GM23338 (cell line): Measurements from ENCODE around the gene SLK. TPM values are rescaled to one million over a fixed set of nuclear protein-coding genes. Genes with fewer than 3 reads are reported as not detected.

Experiments used
- ATAC-seq: fragments of 200-7000 bp; cut with Tn5 transposase; 3 replicates; pipeline ENCODE4 v1.9.1; 2020
- DNase-seq: peaks from one replicate; pipeline ENCODE4 v3.0.0-alpha.2; 2015; ENCODE audit warnings: low spot score
- H2AFZ ChIP-seq: fragments of 200-600 bp; sonication (generic); 2 replicates; pipeline ENCODE4 v1.8.0; 2016; ENCODE audit warnings: antibody characterized with exemption, mild to moderate bottlenecking, moderate library complexity
- H3F3A ChIP-seq: fragments of 200-600 bp; sonication (generic); replicated peaks from 2 replicates; pipeline ENCODE4 v1.8.0; 2017; ENCODE audit warnings: antibody characterized with exemption, mixed run types, low read depth
- H3K27ac ChIP-seq: fragments of 200-600 bp; sonication (generic); 2 replicates; pipeline ENCODE4 v1.6.1; 2016; ENCODE audit warnings: low read depth
- H3K27me3 ChIP-seq: fragments of 200-600 bp; sonication (generic); 2 replicates; pipeline ENCODE4 v1.8.0; 2016; ENCODE audit warnings: mild to moderate bottlenecking, mixed run types, moderate library complexity; ENCODE audit not compliant: insufficient read depth
- H3K36me3 ChIP-seq: fragments of 200-600 bp; sonication (generic); 2 replicates; pipeline ENCODE4 v1.8.0; 2016; ENCODE audit warnings: mild to moderate bottlenecking; ENCODE audit not compliant: insufficient read depth
- H3K4me1 ChIP-seq: fragments of 200-600 bp; sonication (generic); 2 replicates; pipeline ENCODE4 v1.8.0; 2016; ENCODE audit warnings: mild to moderate bottlenecking, moderate library complexity; ENCODE audit not compliant: insufficient read depth
- H3K4me2 ChIP-seq: fragments of 200-600 bp; sonication (generic); 2 replicates; pipeline ENCODE4 v1.7.1; 2017; ENCODE audit warnings: mixed run types
- H3K4me3 ChIP-seq: fragments of 200-600 bp; sonication (generic); 2 replicates; pipeline ENCODE4 v1.6.1; 2016; ENCODE audit warnings: mixed run types
- H3K79me2 ChIP-seq: fragments of 200-600 bp; sonication (generic); replicated peaks from 2 replicates; pipeline ENCODE4 v1.8.0; 2017; ENCODE audit warnings: mild to moderate bottlenecking; ENCODE audit not compliant: insufficient read depth
- H3K9me2 ChIP-seq: fragments of 200-600 bp; sonication (generic); 2 replicates; pipeline ENCODE4 v1.8.0; 2017; ENCODE audit not compliant: insufficient read depth
- H4K20me1 ChIP-seq: fragments of 200-600 bp; sonication (generic); replicated peaks from 2 replicates; pipeline ENCODE4 v1.8.0; 2017; ENCODE audit warnings: mild to moderate bottlenecking; ENCODE audit not compliant: insufficient read depth
- H3K27ac Mint-ChIP-seq: 2 replicates; pipeline ENCODE4 v1.8.0; 2020; ENCODE audit warnings: inconsistent platforms, mild to moderate bottlenecking, moderate library complexity, mixed read lengths
- H3K27me3 Mint-ChIP-seq: 3 replicates; pipeline ENCODE4 v1.8.0; 2022; ENCODE audit warnings: low read depth, mild to moderate bottlenecking, moderate library complexity, mixed read lengths, inconsistent platforms; ENCODE audit not compliant: insufficient read depth, poor library complexity
- H3K36me3 Mint-ChIP-seq: 3 replicates; pipeline ENCODE4 v1.8.0; 2021; ENCODE audit warnings: low read depth, mild to moderate bottlenecking, inconsistent platforms, moderate library complexity, mixed read lengths
- H3K4me1 Mint-ChIP-seq: 3 replicates; pipeline ENCODE4 v1.8.0; 2020; ENCODE audit warnings: mild to moderate bottlenecking, inconsistent platforms, mixed read lengths
- H3K4me3 Mint-ChIP-seq: 3 replicates; pipeline ENCODE4 v1.8.0; 2021; ENCODE audit warnings: moderate library complexity, mild to moderate bottlenecking, inconsistent platforms, mixed read lengths
- H3K9me3 Mint-ChIP-seq: 3 replicates; pipeline ENCODE4 v1.8.0; 2020; ENCODE audit warnings: moderate library complexity, mild to moderate bottlenecking, inconsistent platforms, mixed read lengths
- CREB1 ChIP-seq: fragments of 250-450 bp; sonication (Bioruptor Pico); IDR thresholded peaks from 2 replicates; pipeline ENCODE4 v1.5.0; 2020; ENCODE audit warnings: low read depth, mild to moderate bottlenecking, moderate library complexity
- CTCF ChIP-seq, 2 experiments: fragments of 200-600 bp in 1 of 2; sonication (generic) in 1 of 2; conservative IDR thresholded peaks; 2 replicates each; pipeline versions ENCODE4 v1.5.1 to v1.6.1; 2016 to 2017; ENCODE audit warnings: antibody characterized with exemption in 2 of 2, low read depth in 2 of 2, mild to moderate bottlenecking in 2 of 2, moderate library complexity in 1 of 2
- EZH2 ChIP-seq: fragments of 200-600 bp; sonication (generic); IDR thresholded peaks from one replicate; pipeline ENCODE4 v1.8.0; 2017; ENCODE audit warnings: antibody characterized with exemption, mild to moderate bottlenecking, low read depth; ENCODE audit not compliant: unreplicated experiment
- EZH2phosphoT487 ChIP-seq: fragments of 200-600 bp; sonication (generic); IDR thresholded peaks from one replicate; pipeline ENCODE4 v1.8.1; 2018; ENCODE audit warnings: antibody characterized with exemption; ENCODE audit not compliant: unreplicated experiment
- JUNB ChIP-seq: IDR thresholded peaks from one replicate; pipeline ENCODE4 v1.6.1; 2016; ENCODE audit warnings: antibody characterized with exemption; ENCODE audit not compliant: unreplicated experiment
- POLR2AphosphoS5 ChIP-seq: IDR thresholded peaks from 2 replicates; pipeline ENCODE4 v1.6.1; 2016; ENCODE audit warnings: antibody characterized with exemption, low read depth
- REST ChIP-seq: IDR thresholded peaks from one replicate; pipeline ENCODE4 v1.6.1; 2018; ENCODE audit warnings: antibody characterized with exemption; ENCODE audit not compliant: unreplicated experiment
- STAT1 ChIP-seq: IDR thresholded peaks from one replicate; pipeline ENCODE4 v1.6.1; 2016; ENCODE audit warnings: antibody characterized with exemption; ENCODE audit not compliant: unreplicated experiment
- polyA plus RNA-seq: library from polyadenylated mRNA; unstranded; fragments of >200 nt; fragmentation: Nextera tagmentation; extraction: Ambion mirVana; gene quantifications from 2 replicates; pipeline ENCODE4 v1.2.1, GENCODE V29; 2016
- total RNA-seq: library from RNA; depleted of rRNA; stranded (reverse); fragments of >200 nt; shearing (Covaris generic); gene quantifications from 2 replicates; pipeline ENCODE4 v1.2.3, GENCODE V29; 2014

The SLK gene
- total and polyA plus RNA-seq, 2 experiments from 2014 or later, result 8.4 to 21.5 TPM

- Histone ChIP-seq H3K4me1 (peaks cover 10% of the 10 kb centered on the region), H3F3A (no peaks in the 10 kb centered on the region), H3K4me3 (no peak overlapping the region), H3K4me2 (no peak overlapping the region), H4K20me1 (0 out of 2 replicates have a peak, but pooled peaks cover 4% of the 10 kb centered on the region), H3K79me2 (peaks cover 17% of the 10 kb centered on the region; the same call in 1 of the 2 replicates), H3K27me3 (no peaks in the 10 kb centered on the region), H2AFZ (no peak overlapping the region), H3K36me3 (no peaks in the 10 kb centered on the region), H3K9me2 (no peaks in the 10 kb centered on the region), H3K27ac (no peak overlapping the region)
- H3K27me3 Mint-ChIP-seq, result no peaks in the 10 kb centered on the region
- H3K36me3 Mint-ChIP-seq, result no peaks in the 10 kb centered on the region
- H3K4me1 Mint-ChIP-seq, result peaks cover 10% of the 10 kb centered on the region
- no peak for TF ChIP-seq EZH2phosphoT487
- no peak for TF ChIP-seq CREB1 (CRISPR knock-in tag)
- no peak for TF ChIP-seq JUNB
- TF ChIP-seq EZH2, result no peak
- TF ChIP-seq POLR2AphosphoS5, result no peak
- no peak for TF ChIP-seq REST
- no peak for TF ChIP-seq CTCF (conservative IDR thresholded peaks at IDR 0.05; ENCODE audit: low read depth in 2 of 2)
- no peak overlapping the region for H3K4me3 Mint-ChIP-seq
- no peak overlapping the region for H3K27ac Mint-ChIP-seq
- H3K9me3 Mint-ChIP-seq, result no peaks in the 10 kb centered on the region
- DNase-seq (no peak), ATAC-seq (no peak)
These were observed 18.8 kb downstream of the SLK start for GRCh38 chr10:103985726-103986125.

GRCh38 chr10:103986360-103986759, 19.4 kb downstream of the SLK start:
- H3K27me3 ChIP-seq, result no peaks in the 10 kb centered on the region
- no peak overlapping the region for H3K4me3 Mint-ChIP-seq
- DNase-seq, result no peak
- no peak overlapping the region for H2AFZ ChIP-seq
- no peak overlapping the region for H3K27ac ChIP-seq
- no peaks in the 10 kb centered on the region for H3K9me2 ChIP-seq
- H3K36me3 ChIP-seq, result no peaks in the 10 kb centered on the region
- H3K27me3 Mint-ChIP-seq, result no peaks in the 10 kb centered on the region
- 0 out of 2 replicates have a peak, but pooled peaks cover 4% of the 10 kb centered on the region for H4K20me1 ChIP-seq
- no peak overlapping the region for H3K4me2 ChIP-seq
- H3K79me2 ChIP-seq, result peaks cover 13% of the 10 kb centered on the region; the same call in 1 of the 2 replicates
- no peak overlapping the region for H3K4me3 ChIP-seq
- H3K9me3 Mint-ChIP-seq, result no peaks in the 10 kb centered on the region
- no peak overlapping the region for H3K27ac Mint-ChIP-seq
- ATAC-seq, result no peak
- H3K4me1 Mint-ChIP-seq, result peaks cover 10% of the 10 kb centered on the region
- H3K4me1 ChIP-seq, result peaks cover 10% of the 10 kb centered on the region
- no peaks in the 10 kb centered on the region for H3F3A ChIP-seq
- H3K36me3 Mint-ChIP-seq, result no peaks in the 10 kb centered on the region
- no peak for TF ChIP-seq POLR2AphosphoS5
- no peak for TF ChIP-seq CREB1 (CRISPR knock-in tag)
- no peak for TF ChIP-seq REST
- TF ChIP-seq STAT1, result no peak
